WTC11 (cell line): ENCODE measurements around the gene COL5A3. TPM values are rescaled to one million over a fixed set of nuclear protein-coding genes. Genes with fewer than 3 reads are reported as not detected.

Experiments
- ATAC-seq: fragments of 200-7000 bp; cut with Tn5 transposase; 2 replicates; pipeline ENCODE4 v1.10.0; 2021; ENCODE audit warnings: mild to moderate bottlenecking, moderate library complexity
- CTCF ChIA-PET: fragments of 300-600 bp; sonication (Branson Sonifier 250); formaldehyde crosslinking; loops from one replicate; lab custom pipeline; 2021; ENCODE audit warnings: antibody characterized with exemption; lab: Charles Lee
- POLR2A ChIA-PET: fragments of 350-600 bp; sonication (Branson Sonifier 250); formaldehyde crosslinking; loops from one replicate; lab custom pipeline; 2021; ENCODE audit warnings: antibody characterized with exemption; lab: Charles Lee
- DNase-seq: peaks from one replicate; pipeline ENCODE4 v3.0.0; 2021; ENCODE audit warnings: low spot score
- H3K27ac Mint-ChIP-seq: 2 replicates; pipeline ENCODE4 v1.8.0; 2021; ENCODE audit warnings: mixed read lengths
- H3K27me3 Mint-ChIP-seq: 2 replicates; pipeline ENCODE4 v1.8.0; 2021; ENCODE audit warnings: low read depth, mild to moderate bottlenecking, moderate library complexity, mixed read lengths
- H3K36me3 Mint-ChIP-seq: 2 replicates; pipeline ENCODE4 v1.8.0; 2021; ENCODE audit warnings: mixed read lengths
- H3K4me1 Mint-ChIP-seq: 2 replicates; pipeline ENCODE4 v1.8.0; 2022; ENCODE audit warnings: mixed read lengths
- H3K4me3 Mint-ChIP-seq: 2 replicates; pipeline ENCODE4 v1.8.0; 2021; ENCODE audit warnings: mild to moderate bottlenecking, moderate library complexity, mixed read lengths
- H3K9me3 Mint-ChIP-seq: 2 replicates; pipeline ENCODE4 v1.8.0; 2021; ENCODE audit warnings: mixed read lengths
- ATF1 ChIP-seq: sonication (generic); formaldehyde crosslinking; IDR thresholded peaks from 2 replicates; pipeline ENCODE4 v1.8.1; 2023; ENCODE audit warnings: mild to moderate bottlenecking, moderate library complexity, missing genetic modification reagents
- ATF3 ChIP-seq: sonication (generic); formaldehyde crosslinking; conservative IDR thresholded peaks from 2 replicates; pipeline ENCODE4 v1.8.1; 2022; ENCODE audit warnings: mild to moderate bottlenecking, missing genetic modification reagents
- ATF6 ChIP-seq: sonication (generic); formaldehyde crosslinking; IDR thresholded peaks from 2 replicates; pipeline ENCODE4 v1.8.1; 2023; ENCODE audit warnings: mild to moderate bottlenecking, missing genetic modification reagents
- CDX4 ChIP-seq: fragments of 250-450 bp; sonication (Bioruptor Pico); IDR thresholded peaks from 2 replicates; pipeline ENCODE4 v1.9.0; 2021; ENCODE audit warnings: moderate library complexity, mild to moderate bottlenecking, inconsistent platforms, borderline replicate concordance
- ELF4 ChIP-seq: sonication (generic); formaldehyde crosslinking; IDR thresholded peaks from 2 replicates; pipeline ENCODE4 v1.8.1; 2022; ENCODE audit warnings: low read depth, mild to moderate bottlenecking, moderate library complexity, missing genetic modification reagents
- ESRRA ChIP-seq: sonication (generic); formaldehyde crosslinking; IDR thresholded peaks from 2 replicates; pipeline ENCODE4 v1.8.1; 2022; ENCODE audit warnings: mild to moderate bottlenecking, missing genetic modification reagents, borderline replicate concordance
- GRHL2 ChIP-seq: fragments of 250-450 bp; sonication (Bioruptor Pico); IDR thresholded peaks from 2 replicates; pipeline ENCODE4 v1.8.0; 2022; ENCODE audit warnings: mild to moderate bottlenecking, moderate library complexity; ENCODE audit not compliant: insufficient replicate concordance, severe bottlenecking
- KAT7 ChIP-seq: sonication (generic); formaldehyde crosslinking; IDR thresholded peaks from 2 replicates; pipeline ENCODE4 v1.8.1; 2023; ENCODE audit warnings: missing genetic modification reagents, mild to moderate bottlenecking, borderline replicate concordance
- MXD4 ChIP-seq: fragments of 250-450 bp; sonication (Bioruptor Pico); IDR thresholded peaks from 2 replicates; pipeline ENCODE4 v1.8.0; 2021; ENCODE audit warnings: mild to moderate bottlenecking, moderate library complexity, borderline replicate concordance
- NR3C1 ChIP-seq: sonication (generic); formaldehyde crosslinking; conservative IDR thresholded peaks from 2 replicates; pipeline ENCODE4 v1.8.1; 2023; ENCODE audit warnings: low read depth, mild to moderate bottlenecking, missing genetic modification reagents
- TEAD1 ChIP-seq: sonication (generic); formaldehyde crosslinking; IDR thresholded peaks from 2 replicates; pipeline ENCODE4 v1.8.0; 2022; ENCODE audit warnings: mild to moderate bottlenecking, missing genetic modification reagents
- TEAD4 ChIP-seq: sonication (generic); formaldehyde crosslinking; IDR thresholded peaks from 2 replicates; pipeline ENCODE4 v1.8.0; 2022; ENCODE audit warnings: mild to moderate bottlenecking, missing genetic modification reagents
- ZMAT4 ChIP-seq: fragments of 250-450 bp; sonication (Bioruptor Pico); IDR thresholded peaks from 2 replicates; pipeline ENCODE4 v1.9.0; 2021; ENCODE audit warnings: mild to moderate bottlenecking
- ZNF317 ChIP-seq: sonication (generic); formaldehyde crosslinking; IDR thresholded peaks from 2 replicates; pipeline ENCODE4 v1.8.1; 2023; ENCODE audit warnings: low read depth, mild to moderate bottlenecking, moderate library complexity, missing genetic modification reagents, borderline replicate concordance
- ZNF396 ChIP-seq: fragments of 250-450 bp; sonication (Bioruptor Pico); IDR thresholded peaks from 2 replicates; pipeline ENCODE4 v1.8.0; 2021; ENCODE audit warnings: mild to moderate bottlenecking, moderate library complexity, borderline replicate concordance
- total RNA-seq: library from RNA; stranded (reverse); gene quantifications from 3 replicates; pipeline ENCODE4 v1.2.3, GENCODE V29; 2021
- TF ChIP-seq, protein P1 (sequence below): fragments of 250-450 bp; sonication (Bioruptor Pico); IDR thresholded peaks from 2 replicates; pipeline ENCODE4 v2.1.2; 2022; ENCODE audit warnings: mild to moderate bottlenecking, moderate library complexity
- TF ChIP-seq, protein P2 (sequence below): fragments of 200-600 bp; IDR thresholded peaks from 2 replicates; pipeline ENCODE4 v1.8.0; 2022; ENCODE audit warnings: antibody characterized with exemption
- TF ChIP-seq, protein P3 (sequence below): fragments of 250-450 bp; sonication (Bioruptor Pico); IDR thresholded peaks from 2 replicates; pipeline ENCODE4 v1.8.0; 2021; ENCODE audit warnings: mild to moderate bottlenecking

Gene COL5A3
- total RNA-seq, 1 experiment from 2014 or later, result 0.81 TPM

DNA sequence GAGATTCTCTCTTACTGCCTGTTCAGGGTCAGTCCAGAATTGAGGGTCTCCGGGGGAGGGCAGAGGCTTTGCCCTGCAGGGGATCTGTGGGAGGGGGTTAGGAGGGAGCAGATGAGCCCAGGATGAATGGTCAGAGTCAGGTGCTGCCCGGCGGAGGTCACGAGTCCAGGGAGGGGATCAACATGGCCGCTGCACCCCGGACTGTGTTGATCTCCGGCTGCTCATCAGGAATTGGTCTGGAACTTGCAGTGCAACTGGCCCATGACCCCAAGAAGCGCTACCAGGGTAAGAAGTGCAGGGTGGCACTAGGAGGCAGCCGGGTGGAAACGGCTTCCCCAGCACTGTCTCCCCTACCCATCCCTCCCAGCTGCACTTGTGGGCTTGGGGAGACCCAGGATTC, 3.0 kb upstream of the COL5A3 start, which contains the start of gene RDH8 (continued):
- TF ChIP-seq ELF4 (no peak), TEAD4 (CRISPR knock-in tag) (no peak), KAT7 (CRISPR knock-in tag) (no peak), ATF1 (CRISPR knock-in tag) (no peak), NR3C1 (CRISPR knock-in tag) (no peak), ZNF396 (CRISPR knock-in tag) (no peak), ATF6 (CRISPR knock-in tag) (no peak)
- TF ChIP-seq, protein P1, sequence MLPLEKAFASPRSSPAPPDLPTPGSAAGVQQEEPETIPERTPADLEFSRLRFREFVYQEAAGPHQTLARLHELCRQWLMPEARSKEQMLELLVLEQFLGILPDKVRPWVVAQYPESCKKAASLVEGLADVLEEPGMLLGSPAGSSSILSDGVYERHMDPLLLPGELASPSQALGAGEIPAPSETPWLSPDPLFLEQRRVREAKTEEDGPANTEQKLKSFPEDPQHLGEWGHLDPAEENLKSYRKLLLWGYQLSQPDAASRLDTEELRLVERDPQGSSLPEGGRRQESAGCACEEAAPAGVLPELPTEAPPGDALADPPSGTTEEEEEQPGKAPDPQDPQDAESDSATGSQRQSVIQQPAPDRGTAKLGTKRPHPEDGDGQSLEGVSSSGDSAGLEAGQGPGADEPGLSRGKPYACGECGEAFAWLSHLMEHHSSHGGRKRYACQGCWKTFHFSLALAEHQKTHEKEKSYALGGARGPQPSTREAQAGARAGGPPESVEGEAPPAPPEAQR (CRISPR knock-in tag), result no peak

DNA sequence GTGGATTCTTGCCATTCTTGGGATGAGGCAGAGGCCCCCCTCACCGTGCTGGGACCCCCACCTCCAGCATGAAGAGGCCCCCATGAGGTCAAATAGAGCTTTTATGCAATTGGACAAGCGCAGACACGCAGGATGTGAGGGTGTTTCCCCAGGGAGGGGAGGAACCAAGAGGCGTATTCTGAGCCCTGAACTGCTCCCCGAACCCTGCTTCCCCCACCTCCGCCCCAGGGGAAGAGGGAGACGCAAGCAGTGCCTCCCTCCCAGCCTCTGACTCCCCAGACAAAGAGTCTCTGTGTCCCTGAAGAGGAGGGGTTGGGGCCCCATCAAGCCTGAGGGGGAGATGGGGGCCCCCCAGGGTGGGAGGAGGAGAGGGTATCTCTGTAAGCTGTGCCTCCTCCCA, 1.7 kb upstream of the COL5A3 start:
- Mint-ChIP-seq H3K36me3 (no peaks in the 10 kb centered on the region), H3K9me3 (no peaks in the 10 kb centered on the region), H3K4me1 (peaks cover 10% of the 10 kb centered on the region), H3K27me3 (peaks cover 58% of the 10 kb centered on the region), H3K4me3 (no peak overlapping the region), H3K27ac (no peak overlapping the region)
- no peak for DNase-seq
- no peak for TF ChIP-seq MXD4 (CRISPR knock-in tag)
- no peak for ATAC-seq
- POLR2A ChIA-PET, result no interaction called here
- CTCF ChIA-PET, result interaction anchor here (0.7 to 7.8 kb wide), 3 partner anchors 9 to 15 kb away, joined by 3 to 66 read pairs (median 20); no protein-coding TSS in a partner anchor

DNA sequence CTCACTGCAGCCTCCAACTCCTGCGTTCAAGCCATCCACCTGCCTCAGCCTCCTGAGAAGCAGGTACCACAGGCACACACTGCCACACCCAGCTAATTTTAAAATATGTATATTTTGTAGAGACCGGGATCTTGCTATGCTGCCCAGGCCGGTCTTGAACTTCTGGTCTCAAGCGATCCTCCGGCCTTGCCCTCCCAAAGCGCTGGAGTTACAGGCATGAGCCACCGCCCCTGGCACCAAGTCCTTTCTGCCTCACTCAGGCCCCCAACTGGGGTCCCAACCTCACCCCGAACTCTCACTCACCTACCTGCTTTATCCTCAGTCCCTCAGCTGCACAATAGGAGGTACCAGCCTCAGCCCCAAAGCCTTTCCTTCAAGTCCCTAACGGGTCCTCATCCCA, 635 bp upstream of the COL5A3 start:
- ATAC-seq (no peak), DNase-seq (no peak)
- no peak overlapping the region for H3K27ac Mint-ChIP-seq
- ChIA-PET POLR2A (no interaction called here), CTCF (interaction anchor here (0.8 to 7.8 kb wide), 6 partner anchors 10 to 88 kb away, joined by 3 to 66 read pairs (median 8); no protein-coding TSS in a partner anchor)
- TF ChIP-seq ESRRA (CRISPR knock-in tag), result no peak
- TF ChIP-seq GRHL2, result no peak
- peaks cover 10% of the 10 kb centered on the region for H3K4me1 Mint-ChIP-seq
- no peaks in the 10 kb centered on the region for H3K9me3 Mint-ChIP-seq
- H3K27me3 Mint-ChIP-seq, result peaks cover 63% of the 10 kb centered on the region
- H3K36me3 Mint-ChIP-seq, result no peaks in the 10 kb centered on the region
- no peak overlapping the region for H3K4me3 Mint-ChIP-seq

GRCh38 chr19:10009714-10010224, 535 bp downstream of the COL5A3 start:
- no peaks in the 10 kb centered on the region for H3K36me3 Mint-ChIP-seq
- TF ChIP-seq TEAD1 (CRISPR knock-in tag) (peak; percentile 4; the same call in 1 of the 2 replicates), ATF3 (CRISPR knock-in tag) (no peak)
- TF ChIP-seq, all 79 proteins: peak for 1
- ATAC-seq (no peak), DNase-seq (no peak)
- Mint-ChIP-seq H3K4me3 (peak overlapping the region; percentile 61), H3K4me1 (peaks cover 10% of the 10 kb centered on the region), H3K27me3 (peaks cover 66% of the 10 kb centered on the region), H3K9me3 (no peaks in the 10 kb centered on the region), H3K27ac (no peak overlapping the region)
- POLR2A ChIA-PET, result no interaction called here
- CTCF ChIA-PET, result interaction anchor here (0.6 to 7.8 kb wide), 8 partner anchors 9 to 89 kb away, joined by 3 to 66 read pairs (median 9); no protein-coding TSS in a partner anchor

- ATAC-seq (no peak), DNase-seq (no peak)
- H3K27me3 Mint-ChIP-seq, result peaks cover 58% of the 10 kb centered on the region
- peak overlapping the region; percentile 49 for H3K4me3 Mint-ChIP-seq
- CTCF ChIA-PET, result interaction anchor here (0.6 to 7.8 kb wide), 5 partner anchors 7 to 868 kb away, joined by 3 to 66 read pairs (median 4); no protein-coding TSS in a partner anchor
- peaks cover 10% of the 10 kb centered on the region for H3K4me1 Mint-ChIP-seq
- no peaks in the 10 kb centered on the region for H3K36me3 Mint-ChIP-seq
- H3K27ac Mint-ChIP-seq, result no peak overlapping the region
- POLR2A ChIA-PET, result no interaction called here
- H3K9me3 Mint-ChIP-seq, result no peaks in the 10 kb centered on the region
- TF ChIP-seq ZNF317 (no peak), ZMAT4 (CRISPR knock-in tag) (no peak), CDX4 (CRISPR knock-in tag) (no peak)
- TF ChIP-seq, protein P2, sequence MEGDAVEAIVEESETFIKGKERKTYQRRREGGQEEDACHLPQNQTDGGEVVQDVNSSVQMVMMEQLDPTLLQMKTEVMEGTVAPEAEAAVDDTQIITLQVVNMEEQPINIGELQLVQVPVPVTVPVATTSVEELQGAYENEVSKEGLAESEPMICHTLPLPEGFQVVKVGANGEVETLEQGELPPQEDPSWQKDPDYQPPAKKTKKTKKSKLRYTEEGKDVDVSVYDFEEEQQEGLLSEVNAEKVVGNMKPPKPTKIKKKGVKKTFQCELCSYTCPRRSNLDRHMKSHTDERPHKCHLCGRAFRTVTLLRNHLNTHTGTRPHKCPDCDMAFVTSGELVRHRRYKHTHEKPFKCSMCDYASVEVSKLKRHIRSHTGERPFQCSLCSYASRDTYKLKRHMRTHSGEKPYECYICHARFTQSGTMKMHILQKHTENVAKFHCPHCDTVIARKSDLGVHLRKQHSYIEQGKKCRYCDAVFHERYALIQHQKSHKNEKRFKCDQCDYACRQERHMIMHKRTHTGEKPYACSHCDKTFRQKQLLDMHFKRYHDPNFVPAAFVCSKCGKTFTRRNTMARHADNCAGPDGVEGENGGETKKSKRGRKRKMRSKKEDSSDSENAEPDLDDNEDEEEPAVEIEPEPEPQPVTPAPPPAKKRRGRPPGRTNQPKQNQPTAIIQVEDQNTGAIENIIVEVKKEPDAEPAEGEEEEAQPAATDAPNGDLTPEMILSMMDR, result no peak
- TF ChIP-seq, protein P3, sequence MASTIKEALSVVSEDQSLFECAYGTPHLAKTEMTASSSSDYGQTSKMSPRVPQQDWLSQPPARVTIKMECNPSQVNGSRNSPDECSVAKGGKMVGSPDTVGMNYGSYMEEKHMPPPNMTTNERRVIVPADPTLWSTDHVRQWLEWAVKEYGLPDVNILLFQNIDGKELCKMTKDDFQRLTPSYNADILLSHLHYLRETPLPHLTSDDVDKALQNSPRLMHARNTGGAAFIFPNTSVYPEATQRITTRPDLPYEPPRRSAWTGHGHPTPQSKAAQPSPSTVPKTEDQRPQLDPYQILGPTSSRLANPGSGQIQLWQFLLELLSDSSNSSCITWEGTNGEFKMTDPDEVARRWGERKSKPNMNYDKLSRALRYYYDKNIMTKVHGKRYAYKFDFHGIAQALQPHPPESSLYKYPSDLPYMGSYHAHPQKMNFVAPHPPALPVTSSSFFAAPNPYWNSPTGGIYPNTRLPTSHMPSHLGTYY (CRISPR knock-in tag), result no peak
Measured at GRCh38 chr19:10008184-10008765, 2.0 kb downstream of the COL5A3 start.
